HG02981 (cell line): Measurements from ENCODE around the gene TANGO2.

Experiments
- ATAC-seq: cut with Tn5 transposase; IDR thresholded peaks from one replicate; pipeline ENCODE4 v1.9.1; 2021; ENCODE audit warnings: mild to moderate bottlenecking, moderate library complexity; ENCODE audit not compliant: unreplicated experiment

TANGO2 gene

GRCh38 chr22:20024650-20025397, 3.9 kb downstream of the TANGO2 start:
- no peak for ATAC-seq

- no peak for ATAC-seq
Measured at GRCh38 chr22:20025401-20026203, 4.7 kb downstream of the TANGO2 start.

GRCh38 chr22:20026204-20026908, 5.4 kb downstream of the TANGO2 start:
- no peak for ATAC-seq

DNA sequence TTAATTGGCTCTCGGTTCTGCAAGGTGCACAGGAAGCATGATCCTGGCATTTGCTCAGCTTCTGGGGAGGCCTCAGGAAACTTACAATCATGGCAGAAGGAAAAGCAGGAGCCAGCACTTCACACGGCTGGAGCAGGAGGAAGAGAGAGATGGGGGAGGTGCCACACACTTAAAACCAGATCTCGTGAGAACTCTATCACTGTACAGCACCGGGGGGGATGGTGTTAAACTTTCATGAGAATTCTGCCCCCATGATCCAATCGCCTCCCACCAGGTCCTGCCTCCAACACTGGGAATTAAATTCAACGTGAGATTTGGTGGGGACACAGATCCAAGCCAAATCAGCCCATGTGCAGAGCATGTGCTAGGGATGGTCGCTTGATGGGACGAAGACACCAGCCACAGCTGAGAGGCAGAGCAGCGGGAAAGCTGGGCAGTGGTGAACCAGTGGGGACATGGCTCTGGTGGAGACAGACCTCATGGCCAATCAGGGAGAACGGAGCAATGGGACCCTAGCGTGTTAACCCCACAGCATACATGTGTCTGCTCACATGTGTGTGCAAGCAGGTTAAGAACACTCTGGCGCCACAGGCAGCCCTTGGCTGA, 6.2 kb downstream of the TANGO2 start:
- no peak for ATAC-seq

GRCh38 chr22:20027966-20028854, 7.3 kb downstream of the TANGO2 start:
- ATAC-seq, result no peak

DNA sequence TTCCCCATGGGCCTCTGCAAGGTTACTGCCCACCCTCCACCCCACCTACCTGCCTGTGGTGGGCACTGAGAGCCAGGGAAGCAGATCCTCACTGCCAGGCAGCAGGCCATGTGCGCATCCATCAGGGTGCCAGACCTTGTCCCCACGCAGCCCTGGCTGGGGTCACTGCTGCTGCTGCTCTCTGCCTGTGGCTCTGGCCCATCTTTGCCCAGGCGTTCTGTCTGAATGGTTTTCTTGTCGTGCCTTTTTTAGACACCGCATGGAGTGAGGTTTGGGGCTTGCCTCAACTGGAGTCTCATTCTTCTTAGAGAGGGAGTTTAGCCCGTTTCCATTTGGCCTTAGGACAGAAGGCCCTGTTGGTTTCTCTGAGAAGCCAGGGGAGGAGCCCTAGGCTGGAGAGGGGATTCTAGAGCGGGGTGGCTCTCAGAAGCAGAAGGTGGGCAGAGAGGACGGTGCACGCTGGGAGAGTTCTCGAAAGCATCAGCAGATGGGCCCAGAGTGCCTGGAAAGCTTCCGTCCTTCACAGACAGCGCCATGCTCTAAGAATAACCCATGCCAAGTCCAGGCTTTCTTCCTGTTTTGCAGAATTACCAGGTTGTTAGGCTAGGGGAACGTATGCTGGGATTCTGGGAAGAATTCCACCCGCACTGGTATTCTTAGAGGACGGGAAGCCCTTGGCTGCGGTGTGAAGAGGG, 8.1 kb downstream of the TANGO2 start:
- no peak for ATAC-seq

- ATAC-seq, result no peak
Measured at GRCh38 chr22:20029550-20030225, 8.8 kb downstream of the TANGO2 start.

DNA sequence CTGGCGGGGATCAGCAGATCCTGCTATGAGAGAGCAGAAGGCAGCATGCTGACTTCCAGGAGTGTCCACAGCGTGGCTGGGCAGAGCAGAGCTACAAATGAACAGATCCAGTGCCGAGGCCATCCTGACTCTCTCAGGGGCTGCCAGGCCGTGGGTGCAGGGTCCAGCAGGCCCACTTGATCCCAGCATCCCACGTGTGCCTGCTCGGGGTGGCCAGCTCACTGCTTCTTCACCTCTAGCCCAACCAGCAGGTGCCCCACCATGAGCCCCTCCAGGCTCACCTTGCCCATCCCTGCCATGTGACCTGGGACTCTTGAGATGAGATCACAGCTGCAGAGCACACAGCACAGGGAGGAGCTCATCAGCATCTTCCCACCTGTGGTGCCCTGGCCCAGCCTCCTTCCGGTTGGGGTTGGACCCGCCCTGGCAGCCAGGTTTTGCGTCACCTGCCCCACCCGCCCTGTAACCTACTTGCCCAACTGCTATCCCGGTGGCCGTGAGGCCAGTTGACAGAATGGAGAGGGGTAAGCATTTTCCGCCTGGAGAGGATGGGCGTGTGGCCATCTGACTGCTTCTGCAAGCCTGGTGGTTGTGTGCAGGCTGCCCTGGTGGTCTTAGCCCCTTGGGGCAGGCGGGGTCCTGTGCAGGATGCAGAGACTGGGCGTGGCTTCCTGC, 11.0 kb downstream of the TANGO2 start:
- ATAC-seq, result no peak

DNA sequence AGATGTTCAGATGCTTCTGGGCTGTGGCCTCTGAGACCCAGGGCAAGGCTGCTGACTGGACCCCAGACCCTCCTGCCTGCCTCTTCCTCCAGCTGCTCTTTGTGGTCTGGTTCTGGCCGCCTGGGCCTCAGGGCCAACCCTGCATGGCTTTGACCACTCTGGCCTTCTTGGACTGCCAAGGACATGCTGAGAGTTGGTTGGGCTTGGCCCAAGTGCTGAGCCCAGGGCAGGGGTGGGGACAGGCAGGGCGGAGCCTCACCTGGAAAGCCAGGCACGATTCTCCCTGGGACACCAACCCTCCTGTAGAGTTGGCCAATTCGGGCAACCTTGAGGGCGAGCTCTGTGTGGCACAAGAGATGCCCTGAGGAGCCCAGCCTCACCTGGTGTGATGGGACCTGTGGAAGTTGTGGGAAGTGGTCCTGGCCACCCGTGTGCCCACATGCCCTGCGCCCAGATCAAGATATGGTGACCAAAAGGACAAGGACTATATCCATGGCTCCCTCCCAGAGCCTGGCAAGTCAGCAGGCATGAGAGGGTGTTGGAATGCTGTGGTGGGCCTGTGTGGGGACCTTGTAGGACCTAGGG, 11.6 kb downstream of the TANGO2 start:
- no peak for ATAC-seq

- ATAC-seq, result no peak
Measured at GRCh38 chr22:20033045-20033706, 12.3 kb downstream of the TANGO2 start.

DNA sequence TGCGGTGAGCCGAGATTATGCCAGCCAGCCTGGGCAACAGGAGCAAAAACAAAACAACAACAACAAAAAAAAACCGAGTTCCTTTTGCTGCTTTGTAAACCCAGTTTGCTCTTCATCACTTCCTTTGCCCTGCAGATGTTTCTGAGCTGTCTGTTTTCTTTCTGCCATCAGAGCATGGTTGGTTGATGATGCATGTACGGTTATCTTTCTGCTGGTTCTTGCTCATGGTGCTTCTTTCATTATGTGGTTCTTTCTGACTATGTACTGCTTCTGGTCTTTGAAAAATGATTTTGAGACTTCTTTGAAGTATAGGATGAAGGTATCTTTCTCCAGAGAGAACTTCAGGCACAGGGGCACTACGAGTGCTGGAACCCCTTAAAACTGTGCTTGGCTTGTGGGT, 13.2 kb downstream of the TANGO2 start:
- no peak for ATAC-seq

DNA sequence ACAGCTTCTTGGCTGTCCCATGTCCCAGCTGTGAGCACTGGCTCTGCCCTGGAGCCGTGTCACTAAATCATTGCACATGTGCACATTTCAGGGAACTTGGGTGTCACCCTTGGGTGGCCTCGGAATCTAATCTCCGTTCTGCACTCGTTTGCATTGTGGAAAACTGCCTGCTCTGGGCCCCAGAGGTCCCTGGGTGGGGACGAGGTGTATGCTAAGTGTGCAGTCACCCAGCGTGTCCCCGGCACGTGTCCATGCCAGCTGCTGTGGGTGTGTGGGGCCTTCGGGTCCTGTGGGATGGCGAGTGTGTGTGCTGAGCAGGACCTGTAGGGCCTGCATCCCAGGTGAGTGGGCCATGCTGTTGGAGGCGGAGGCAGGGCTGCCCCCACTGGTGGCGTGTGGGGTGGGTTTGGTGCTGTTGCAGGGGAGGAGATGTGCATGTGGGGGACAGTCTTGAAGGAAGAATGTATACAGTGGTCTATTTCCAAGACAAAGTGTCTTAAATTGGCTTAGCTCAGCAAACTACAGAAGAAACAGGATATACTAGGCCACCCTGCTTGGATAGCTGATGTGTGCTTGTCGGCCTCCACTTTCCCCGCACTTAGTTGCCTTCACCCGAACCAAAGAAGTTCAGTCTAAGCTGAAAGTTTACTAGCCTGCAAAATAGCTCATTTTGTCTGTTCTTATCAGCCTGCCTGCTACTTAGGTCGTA, 14.6 kb downstream of the TANGO2 start:
- ATAC-seq, result no peak

GRCh38 chr22:20036084-20036482, 15.2 kb downstream of the TANGO2 start:
- ATAC-seq, result no peak

GRCh38 chr22:20036535-20037392, 15.9 kb downstream of the TANGO2 start:
- ATAC-seq, result no peak

DNA sequence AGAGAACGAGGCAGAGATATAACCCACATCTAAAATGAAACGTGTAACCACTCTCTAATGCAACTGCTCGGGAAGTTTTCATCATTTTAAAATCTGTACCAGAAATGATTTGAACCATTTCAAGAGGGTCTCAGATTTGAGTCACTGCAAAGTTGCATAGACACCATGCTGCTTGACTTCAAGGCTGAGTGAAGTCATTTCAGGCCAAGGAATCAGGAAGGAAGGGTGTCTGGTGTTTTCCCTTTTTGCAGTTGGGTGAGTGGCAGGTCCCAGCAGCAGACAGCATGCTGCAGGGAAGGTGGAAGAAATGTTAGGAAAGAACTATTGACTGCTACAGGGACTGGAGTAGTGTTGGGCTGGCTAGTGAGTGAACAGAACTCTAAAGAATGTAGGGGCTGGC, 16.5 kb downstream of the TANGO2 start:
- no peak for ATAC-seq

DNA sequence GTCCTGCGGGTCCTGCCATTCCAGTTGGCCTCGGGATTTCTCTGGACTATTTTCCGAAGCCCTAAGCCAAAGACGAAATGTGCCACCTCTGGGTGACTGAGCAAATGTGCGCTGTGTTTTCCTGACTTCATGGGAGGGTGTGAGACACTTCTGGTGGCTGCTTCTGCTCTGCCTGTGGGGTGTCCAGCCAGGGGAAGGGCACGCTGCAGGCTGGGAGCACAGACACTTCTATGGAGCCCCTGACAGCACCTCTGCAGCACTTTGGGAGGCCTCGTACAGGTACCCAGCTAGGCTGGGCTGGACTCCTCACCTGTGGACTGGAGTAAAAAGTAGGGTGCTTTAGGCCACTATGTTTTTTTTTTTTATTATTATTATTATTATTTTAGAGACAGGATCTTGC, 17.7 kb downstream of the TANGO2 start:
- no peak for ATAC-seq
